ENCODE results near the gene DAPK2. TPM values are rescaled to one million over a fixed set of nuclear protein-coding genes. Genes with fewer than 3 reads are reported as not detected.
"Not testable (repeated sequence)": the region's sequence is repeated elsewhere in the genome, so short reads cannot be mapped to it uniquely, and the experiment has no call there.

Gene DAPK2
- polyA plus RNA-seq, 4 donors: 4.9 to 6.2 (median 5.1) TPM

- no peak for DNase-seq (ENCODE audit: low read depth in 4 of 4, low spot score in 3 of 4)
Measured at GRCh38 chr15:63901912-63902670, 144.2 kb downstream of the DAPK2 start.

- no peak for DNase-seq (ENCODE audit: low read depth in 4 of 4, low spot score in 3 of 4)
Measured at GRCh38 chr15:63900306-63900705, 146.0 kb downstream of the DAPK2 start.

- DNase-seq (ENCODE audit: low read depth in 4 of 4, low spot score in 3 of 4): not testable (repeated sequence)
Measured at GRCh38 chr15:63899606-63900005, 146.7 kb downstream of the DAPK2 start.

GRCh38 chr15:63899193-63899592 is 147.1 kb downstream of the DAPK2 start:
- no peak for DNase-seq (ENCODE audit: low read depth in 4 of 4, low spot score in 3 of 4)

- DNase-seq (ENCODE audit: low read depth in 4 of 4, low spot score in 3 of 4): no peak
Measured at GRCh38 chr15:63896336-63897115, 149.8 kb downstream of the DAPK2 start.

- DNase-seq (ENCODE audit: low read depth in 4 of 4, low spot score in 3 of 4): no peak
Measured at GRCh38 chr15:63895787-63896218, 150.5 kb downstream of the DAPK2 start.

GRCh38 chr15:63895194-63895593 is 151.1 kb downstream of the DAPK2 start:
- no peak for DNase-seq (ENCODE audit: low read depth in 4 of 4, low spot score in 3 of 4)

- no peak for DNase-seq (ENCODE audit: low read depth in 4 of 4, low spot score in 3 of 4)
Measured at GRCh38 chr15:63894662-63894949, 151.7 kb downstream of the DAPK2 start.

- DNase-seq (ENCODE audit: low read depth in 4 of 4, low spot score in 3 of 4): no peak
Measured at GRCh38 chr15:63893866-63894661, 152.2 kb downstream of the DAPK2 start.

- DNase-seq (ENCODE audit: low read depth in 4 of 4, low spot score in 3 of 4): no peak
Measured at GRCh38 chr15:63892794-63893441, 153.4 kb downstream of the DAPK2 start.

GRCh38 chr15:63891768-63892133 is 154.5 kb downstream of the DAPK2 start:
- DNase-seq (ENCODE audit: low read depth in 4 of 4, low spot score in 3 of 4): no peak

GRCh38 chr15:63891079-63891767 is 155.1 kb downstream of the DAPK2 start:
- peak in 2 of 4 donors; percentile 56 to 66 for DNase-seq (ENCODE audit: low read depth in 4 of 4, low spot score in 3 of 4)

GRCh38 chr15:63890617-63891016 is 155.7 kb downstream of the DAPK2 start:
- no peak for DNase-seq (ENCODE audit: low read depth in 4 of 4, low spot score in 3 of 4)

GRCh38 chr15:63889831-63890230 is 156.5 kb downstream of the DAPK2 start:
- no peak for DNase-seq (ENCODE audit: low read depth in 4 of 4, low spot score in 3 of 4)

GRCh38 chr15:63888823-63889222 is 157.5 kb downstream of the DAPK2 start:
- no peak for DNase-seq (ENCODE audit: low read depth in 4 of 4, low spot score in 3 of 4)

GRCh38 chr15:63888146-63888545 is 158.1 kb downstream of the DAPK2 start:
- DNase-seq (ENCODE audit: low read depth in 4 of 4, low spot score in 3 of 4): no peak

- DNase-seq (ENCODE audit: low read depth in 4 of 4, low spot score in 3 of 4): no peak
Measured at GRCh38 chr15:63887630-63888029, 158.7 kb downstream of the DAPK2 start.

- no peak for DNase-seq (ENCODE audit: low read depth in 4 of 4, low spot score in 3 of 4)
Measured at GRCh38 chr15:63884953-63885352, 161.3 kb downstream of the DAPK2 start.

- no peak for DNase-seq (ENCODE audit: low read depth in 4 of 4, low spot score in 3 of 4)
Measured at GRCh38 chr15:63881431-63881830, 164.9 kb downstream of the DAPK2 start.

GRCh38 chr15:63880744-63881143 is 165.5 kb downstream of the DAPK2 start:
- no peak for DNase-seq (ENCODE audit: low read depth in 4 of 4, low spot score in 3 of 4)

All from right renal pelvis (tissue), 4 donors.